Measurements from ENCODE around the gene VPS13D.

VPS13D gene

DNA sequence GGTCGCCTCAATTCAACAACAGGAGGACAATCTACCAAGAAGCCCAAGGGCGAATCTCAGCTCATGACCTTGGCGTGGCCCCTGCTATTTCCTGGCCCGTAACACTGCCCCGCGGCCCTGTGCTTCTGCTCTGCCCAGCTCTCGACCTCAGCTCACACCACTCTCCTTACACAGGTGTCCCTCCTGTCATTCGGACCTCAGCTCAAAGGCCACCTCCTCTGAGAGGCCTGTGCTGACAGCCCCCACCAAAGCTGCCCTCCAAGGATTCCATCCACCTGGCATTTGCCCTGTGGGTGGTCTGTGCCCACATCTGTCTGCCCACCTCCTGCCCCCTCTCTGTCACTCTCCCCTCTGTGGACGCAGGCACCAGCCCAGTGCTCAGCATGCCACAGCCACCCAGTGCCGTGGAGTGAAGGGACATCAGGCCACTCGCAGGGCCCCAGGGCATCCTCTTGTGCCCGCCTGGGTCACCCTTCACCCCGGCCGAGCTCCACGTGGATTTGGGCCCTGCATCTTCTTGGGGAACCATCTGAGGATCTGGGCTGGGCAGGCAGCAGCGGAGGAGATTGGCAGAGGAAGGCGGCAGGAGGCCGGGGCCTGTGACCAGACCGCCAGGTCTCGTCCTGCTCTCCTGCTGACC, 317.9 kb downstream of the VPS13D start:
- DNase-seq (no peak), ATAC-seq (ENCODE audit: insufficient read depth, low read depth) (no peak)
- H3K79me2 ChIP-seq (ENCODE audit: insufficient read depth, low read length), result no peaks in the 10 kb centered on the region
- no peak overlapping the region for H3K9ac ChIP-seq (ENCODE audit: low read depth, low read length)
- H2AFZ ChIP-seq (ENCODE audit: low read depth, low read length), result no peak overlapping the region
- H4K20me1 ChIP-seq (ENCODE audit: insufficient read depth, low read length), result no peaks in the 10 kb centered on the region
- H3K27me3 ChIP-seq (ENCODE audit: insufficient read depth, low read length, poor library complexity), result no peaks in the 10 kb centered on the region
- no peak overlapping the region for H3K4me2 ChIP-seq (ENCODE audit: insufficient read depth, low read length)
- no peak overlapping the region for H3K4me3 ChIP-seq (ENCODE audit: low read depth in 1 of 2, low read length in 2 of 2)
- no peaks in the 10 kb centered on the region for H3K9me3 ChIP-seq (ENCODE audit: insufficient read depth, low read length, severe bottlenecking)
- H3K27ac ChIP-seq (ENCODE audit: low read length), result no peak overlapping the region
- TF ChIP-seq, protein P1, sequence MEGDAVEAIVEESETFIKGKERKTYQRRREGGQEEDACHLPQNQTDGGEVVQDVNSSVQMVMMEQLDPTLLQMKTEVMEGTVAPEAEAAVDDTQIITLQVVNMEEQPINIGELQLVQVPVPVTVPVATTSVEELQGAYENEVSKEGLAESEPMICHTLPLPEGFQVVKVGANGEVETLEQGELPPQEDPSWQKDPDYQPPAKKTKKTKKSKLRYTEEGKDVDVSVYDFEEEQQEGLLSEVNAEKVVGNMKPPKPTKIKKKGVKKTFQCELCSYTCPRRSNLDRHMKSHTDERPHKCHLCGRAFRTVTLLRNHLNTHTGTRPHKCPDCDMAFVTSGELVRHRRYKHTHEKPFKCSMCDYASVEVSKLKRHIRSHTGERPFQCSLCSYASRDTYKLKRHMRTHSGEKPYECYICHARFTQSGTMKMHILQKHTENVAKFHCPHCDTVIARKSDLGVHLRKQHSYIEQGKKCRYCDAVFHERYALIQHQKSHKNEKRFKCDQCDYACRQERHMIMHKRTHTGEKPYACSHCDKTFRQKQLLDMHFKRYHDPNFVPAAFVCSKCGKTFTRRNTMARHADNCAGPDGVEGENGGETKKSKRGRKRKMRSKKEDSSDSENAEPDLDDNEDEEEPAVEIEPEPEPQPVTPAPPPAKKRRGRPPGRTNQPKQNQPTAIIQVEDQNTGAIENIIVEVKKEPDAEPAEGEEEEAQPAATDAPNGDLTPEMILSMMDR (IDR thresholded peaks at IDR 0.05; ENCODE audit: borderline replicate concordance, extremely low read depth, low read length, poor library complexity, severe bottlenecking), result no peak
- no peak for TF ChIP-seq EZH2 (IDR thresholded peaks at IDR 0.05; ENCODE audit: borderline replicate concordance, low read depth, low read length, severe bottlenecking)
- H3K36me3 ChIP-seq (ENCODE audit: insufficient read depth, low read length), result no peaks in the 10 kb centered on the region
- H3K4me1 ChIP-seq (ENCODE audit: insufficient read depth, low read length), result no peaks in the 10 kb centered on the region

- Histone ChIP-seq H3K4me3 (ENCODE audit: low read depth in 1 of 2, low read length in 2 of 2) (no peak overlapping the region), H3K9ac (ENCODE audit: low read depth, low read length) (no peak overlapping the region), H3K4me2 (ENCODE audit: insufficient read depth, low read length) (no peak overlapping the region), H3K27me3 (ENCODE audit: insufficient read depth, low read length, poor library complexity) (no peaks in the 10 kb centered on the region), H3K9me3 (ENCODE audit: insufficient read depth, low read length, severe bottlenecking) (no peaks in the 10 kb centered on the region), H4K20me1 (ENCODE audit: insufficient read depth, low read length) (no peaks in the 10 kb centered on the region), H3K4me1 (ENCODE audit: insufficient read depth, low read length) (no peaks in the 10 kb centered on the region), H3K36me3 (ENCODE audit: insufficient read depth, low read length) (no peaks in the 10 kb centered on the region), H2AFZ (ENCODE audit: low read depth, low read length) (no peak overlapping the region), H3K79me2 (ENCODE audit: insufficient read depth, low read length) (no peaks in the 10 kb centered on the region), H3K27ac (ENCODE audit: low read length) (no peak overlapping the region)
- DNase-seq, result no peak
- no peak for ATAC-seq (ENCODE audit: insufficient read depth, low read depth)
- no peak for TF ChIP-seq EZH2 (IDR thresholded peaks at IDR 0.05; ENCODE audit: borderline replicate concordance, low read depth, low read length, severe bottlenecking)
- TF ChIP-seq, protein P1 (IDR thresholded peaks at IDR 0.05; ENCODE audit: borderline replicate concordance, extremely low read depth, low read length, poor library complexity, severe bottlenecking), result no peak
Measured at GRCh38 chr1:12548279-12548972, 318.6 kb downstream of the VPS13D start.

GRCh38 chr1:12548973-12549459, 319.2 kb downstream of the VPS13D start:
- no peaks in the 10 kb centered on the region for H3K4me1 ChIP-seq (ENCODE audit: insufficient read depth, low read length)
- H3K27me3 ChIP-seq (ENCODE audit: insufficient read depth, low read length, poor library complexity), result no peaks in the 10 kb centered on the region
- no peak overlapping the region for H3K27ac ChIP-seq (ENCODE audit: low read length)
- H3K36me3 ChIP-seq (ENCODE audit: insufficient read depth, low read length), result no peaks in the 10 kb centered on the region
- H3K9me3 ChIP-seq (ENCODE audit: insufficient read depth, low read length, severe bottlenecking), result no peaks in the 10 kb centered on the region
- no peak for TF ChIP-seq EZH2 (IDR thresholded peaks at IDR 0.05; ENCODE audit: borderline replicate concordance, low read depth, low read length, severe bottlenecking)
- TF ChIP-seq, protein P1 (IDR thresholded peaks at IDR 0.05; ENCODE audit: borderline replicate concordance, extremely low read depth, low read length, poor library complexity, severe bottlenecking), result no peak
- DNase-seq (no peak), ATAC-seq (ENCODE audit: insufficient read depth, low read depth) (no peak)
- no peak overlapping the region for H2AFZ ChIP-seq (ENCODE audit: low read depth, low read length)
- no peak overlapping the region for H3K4me2 ChIP-seq (ENCODE audit: insufficient read depth, low read length)
- H3K9ac ChIP-seq (ENCODE audit: low read depth, low read length), result no peak overlapping the region
- H4K20me1 ChIP-seq (ENCODE audit: insufficient read depth, low read length), result no peaks in the 10 kb centered on the region
- no peaks in the 10 kb centered on the region for H3K79me2 ChIP-seq (ENCODE audit: insufficient read depth, low read length)
- no peak overlapping the region for H3K4me3 ChIP-seq (ENCODE audit: low read depth in 1 of 2, low read length in 2 of 2)
